Lung (tissue), 12 donors: ENCODE results near the gene GAK. TPM values are rescaled to one million over a fixed set of nuclear protein-coding genes. Genes with fewer than 3 reads are reported as not detected.

Experiments used
- ATAC-seq: fragments of 200-7000 bp; cut with Tn5 transposase; one replicate; pipeline ENCODE4 v1.9.1; 2020; ENCODE audit warnings: moderate number of reproducible peaks; ENCODE audit not compliant: insufficient read depth, low FRiP score
- DNase-seq, 3 donors: peaks; one replicate each; pipeline ENCODE4 v3.0.0-alpha.2; 2013 to 2017
- H3K27ac ChIP-seq, 2 donors: one replicate each; pipeline ENCODE4 v1.5.1; 2013; ENCODE audit warnings: mild to moderate bottlenecking in 2 of 2, moderate library complexity in 2 of 2, control low read depth in 1 of 2, inconsistent platforms in 1 of 2, low read depth in 1 of 2, low read length in 1 of 2
- H3K27me3 ChIP-seq, 3 donors: one replicate each; pipeline ENCODE4 v1.5.1; 2013; ENCODE audit warnings: low read length in 2 of 3; ENCODE audit not compliant: control insufficient read depth in 3 of 3, insufficient read depth in 3 of 3
- H3K36me3 ChIP-seq, 4 donors: one replicate each; pipeline ENCODE4 v1.5.1; 2013; ENCODE audit warnings: low read length in 4 of 4, mild to moderate bottlenecking in 1 of 4, moderate library complexity in 1 of 4; ENCODE audit not compliant: control insufficient read depth in 4 of 4, insufficient read depth in 4 of 4
- H3K4me1 ChIP-seq, 5 donors: one replicate each; pipeline ENCODE4 v1.5.1; 2013; ENCODE audit warnings: low read length in 5 of 5, mild to moderate bottlenecking in 2 of 5, moderate library complexity in 1 of 5; ENCODE audit not compliant: control insufficient read depth in 5 of 5, insufficient read depth in 5 of 5
- H3K4me3 ChIP-seq: one replicate; pipeline ENCODE4 v1.5.1; 2013; ENCODE audit warnings: mild to moderate bottlenecking, control low read depth, moderate library complexity
- H3K9ac ChIP-seq, 2 donors: one replicate each; pipeline ENCODE4 v1.5.1; 2013; ENCODE audit warnings: low read length in 2 of 2, control low read depth in 1 of 2; ENCODE audit not compliant: insufficient read depth in 1 of 2
- H3K9me3 ChIP-seq, 4 donors: one replicate each; pipeline ENCODE4 v1.5.1; 2013; ENCODE audit warnings: low read length in 3 of 4, mild to moderate bottlenecking in 1 of 4, moderate library complexity in 1 of 4; ENCODE audit not compliant: control insufficient read depth in 4 of 4, insufficient read depth in 3 of 4
- CTCF ChIP-seq: IDR thresholded peaks from 2 replicates; pipeline ENCODE4 v1.5.1; 2012; ENCODE audit warnings: mild to moderate bottlenecking; ENCODE audit errors: control extremely low read depth, extremely low read depth
- WGBS, 2 donors: extraction: QIAGEN DNeasy Blood & Tissue Kit; methylation state at CpG; one replicate each; pipeline ENCODE4 v1.1.7; 2013; 5-methylcytosine and 5-hydroxymethylcytosine counted together
- polyA plus RNA-seq, 2 donors: library from polyadenylated mRNA; stranded (reverse); fragments of 200-250 nt; gene quantifications; one replicate each; pipeline ENCODE4 v1.2.1, GENCODE V29; 2013
- total RNA-seq, 2 donors: library from RNA; depleted of rRNA in 1 of 2; stranded (reverse); fragments of >200 nt in 1 of 2; gene quantifications; one replicate each; pipeline ENCODE4 v1.2.1, GENCODE V29; 2014 to 2021
- donor health status: control.
- donor health status: control.
- donor health status: Bipolar disorder and iron deficiency.
- donor health status: healthy.
- donor health status: DM: yes; HTN: yes; CAD: no.

The GAK gene
- total and polyA plus RNA-seq, 4 donors, result 101 to 178 (median 137) TPM

GRCh38 chr4:878796-879728 lies 53.1 kb downstream of the GAK start:
- Histone ChIP-seq H3K27ac (no peak overlapping the region), H3K9me3 (no peaks in the 10 kb centered on the region), H3K9ac (no peak overlapping the region), H3K4me1 (no peaks in the 10 kb centered on the region), H3K36me3 (peaks cover 12 to 81% (median 24%) of the 10 kb centered on the region in 4 donors), H3K27me3 (no peaks in the 10 kb centered on the region), H3K4me3 (no peak overlapping the region)
- 86 to 93% methylated on average over 23 of the region's 23 CpGs for WGBS, 2 donors
- ATAC-seq (no peak), DNase-seq (peak in 1 of 3 donors; percentile 4)
- TF ChIP-seq CTCF, result no peak

- 87 to 92% methylated on average over 25 of the region's 25 CpGs for WGBS, 2 donors
- H3K27me3 ChIP-seq, result no peaks in the 10 kb centered on the region
- H3K4me1 ChIP-seq, result no peaks in the 10 kb centered on the region
- no peak overlapping the region for H3K9ac ChIP-seq
- no peak for DNase-seq
- H3K27ac ChIP-seq, result no peak overlapping the region
- no peaks in the 10 kb centered on the region for H3K9me3 ChIP-seq
- ATAC-seq, result no peak
- H3K36me3 ChIP-seq, result peaks cover 15 to 78% (median 25%) of the 10 kb centered on the region in 4 donors
- no peak overlapping the region for H3K4me3 ChIP-seq
- no peak for TF ChIP-seq CTCF
Observed at GRCh38 chr4:877502-877901, 54.6 kb downstream of the GAK start.

DNA sequence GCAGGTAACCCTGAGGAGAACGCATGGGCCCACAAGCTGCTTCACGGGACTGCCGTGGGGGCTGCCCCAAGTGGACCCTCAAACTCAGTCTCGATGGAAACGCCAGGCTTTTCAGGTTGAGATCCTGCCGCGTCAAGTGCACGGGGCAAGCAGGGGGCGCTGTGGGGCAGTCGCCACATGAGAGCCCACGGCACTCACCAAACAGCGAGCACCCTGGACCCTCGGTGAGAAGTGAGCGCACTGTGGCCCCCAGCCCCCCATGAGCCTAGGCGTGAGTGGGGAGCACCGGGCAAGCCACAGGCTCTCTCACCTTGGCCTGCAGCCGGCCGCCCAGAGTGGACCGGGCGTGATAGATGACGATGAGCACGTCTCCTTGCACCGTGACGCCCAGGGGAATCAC lies 55.3 kb downstream of the GAK start:
- no peak for TF ChIP-seq CTCF
- H3K4me3 ChIP-seq, result no peak overlapping the region
- no peak overlapping the region for H3K9ac ChIP-seq
- DNase-seq (no peak), ATAC-seq (no peak)
- H3K36me3 ChIP-seq, result peaks cover 15 to 78% (median 25%) of the 10 kb centered on the region in 4 donors
- no peak overlapping the region for H3K27ac ChIP-seq
- H3K27me3 ChIP-seq, result no peaks in the 10 kb centered on the region
- H3K4me1 ChIP-seq, result no peaks in the 10 kb centered on the region
- 94 to 96% methylated on average over 24 of the region's 24 CpGs for WGBS, 2 donors
- no peaks in the 10 kb centered on the region for H3K9me3 ChIP-seq
